Epithelial cell of esophagus (primary cell): ENCODE results near the gene TMEM63A.
"Not testable (repeated sequence)": the region's sequence is repeated elsewhere in the genome, so short reads cannot be mapped to it uniquely, and the experiment has no call there.

Experiments used
- DNase-seq: peaks from one replicate; pipeline ENCODE4 v3.0.0; 2010; ENCODE audit warnings: low read depth
- H3K4me3 ChIP-seq: 2 replicates; pipeline ENCODE4 v1.5.1; 2011; ENCODE audit warnings: mild to moderate bottlenecking, low read length, control low read depth
- TF ChIP-seq, protein P1 (sequence below): IDR thresholded peaks from 2 replicates; pipeline ENCODE4 v1.5.1; 2011; ENCODE audit warnings: low read depth, mild to moderate bottlenecking, low read length, control low read depth, inconsistent platforms; ENCODE audit not compliant: insufficient read depth; ENCODE audit errors: missing control alignments

Gene TMEM63A

DNA sequence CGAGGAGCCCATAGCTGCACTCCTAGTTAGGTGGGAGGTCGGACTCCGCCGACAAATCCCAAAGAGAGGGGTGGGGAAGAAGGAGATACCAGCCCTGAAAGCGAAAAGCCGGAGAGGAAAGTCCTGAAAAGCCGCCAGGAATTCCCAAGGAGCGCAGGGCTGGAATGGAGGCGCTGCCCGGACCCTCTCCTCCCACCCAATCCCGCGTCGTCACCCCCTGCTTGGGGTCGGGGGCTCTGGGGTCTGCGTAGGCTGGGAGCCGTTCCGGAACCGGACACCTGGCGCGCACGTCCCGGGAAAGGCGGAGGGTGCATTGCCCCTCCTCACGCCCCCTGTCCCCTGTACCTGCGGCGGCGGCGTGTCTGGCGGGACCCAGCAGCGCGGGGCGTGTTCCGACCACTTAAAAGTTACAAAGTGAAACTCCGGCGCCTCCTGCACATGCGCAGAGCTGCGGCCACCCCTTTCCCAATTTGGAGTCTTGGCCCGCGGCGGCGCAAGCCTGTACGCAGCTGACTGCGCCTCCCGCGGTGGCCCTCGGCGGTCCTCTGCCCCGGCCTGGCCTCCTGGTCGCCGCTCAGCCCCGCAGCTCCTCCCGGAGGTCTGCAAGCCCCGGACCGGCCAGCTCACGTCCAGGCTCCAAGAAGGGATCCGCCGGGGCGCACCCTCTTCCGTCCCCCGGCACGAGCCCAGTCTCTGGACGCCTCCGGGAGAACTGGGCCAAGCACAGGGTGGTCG is at the start of gene TMEM63A:
TSS of gene TMEM63A (minus strand) at position 422 of the 735 bp plus-strand sequence. CDS start 4,800 bp downstream, outside the sequence.
- H3K4me3 ChIP-seq, result peak within 1 kb of the TSS; percentile 85
- DNase-seq, result peak; percentile 73
- TF ChIP-seq, protein P1, sequence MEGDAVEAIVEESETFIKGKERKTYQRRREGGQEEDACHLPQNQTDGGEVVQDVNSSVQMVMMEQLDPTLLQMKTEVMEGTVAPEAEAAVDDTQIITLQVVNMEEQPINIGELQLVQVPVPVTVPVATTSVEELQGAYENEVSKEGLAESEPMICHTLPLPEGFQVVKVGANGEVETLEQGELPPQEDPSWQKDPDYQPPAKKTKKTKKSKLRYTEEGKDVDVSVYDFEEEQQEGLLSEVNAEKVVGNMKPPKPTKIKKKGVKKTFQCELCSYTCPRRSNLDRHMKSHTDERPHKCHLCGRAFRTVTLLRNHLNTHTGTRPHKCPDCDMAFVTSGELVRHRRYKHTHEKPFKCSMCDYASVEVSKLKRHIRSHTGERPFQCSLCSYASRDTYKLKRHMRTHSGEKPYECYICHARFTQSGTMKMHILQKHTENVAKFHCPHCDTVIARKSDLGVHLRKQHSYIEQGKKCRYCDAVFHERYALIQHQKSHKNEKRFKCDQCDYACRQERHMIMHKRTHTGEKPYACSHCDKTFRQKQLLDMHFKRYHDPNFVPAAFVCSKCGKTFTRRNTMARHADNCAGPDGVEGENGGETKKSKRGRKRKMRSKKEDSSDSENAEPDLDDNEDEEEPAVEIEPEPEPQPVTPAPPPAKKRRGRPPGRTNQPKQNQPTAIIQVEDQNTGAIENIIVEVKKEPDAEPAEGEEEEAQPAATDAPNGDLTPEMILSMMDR, result no peak

DNA sequence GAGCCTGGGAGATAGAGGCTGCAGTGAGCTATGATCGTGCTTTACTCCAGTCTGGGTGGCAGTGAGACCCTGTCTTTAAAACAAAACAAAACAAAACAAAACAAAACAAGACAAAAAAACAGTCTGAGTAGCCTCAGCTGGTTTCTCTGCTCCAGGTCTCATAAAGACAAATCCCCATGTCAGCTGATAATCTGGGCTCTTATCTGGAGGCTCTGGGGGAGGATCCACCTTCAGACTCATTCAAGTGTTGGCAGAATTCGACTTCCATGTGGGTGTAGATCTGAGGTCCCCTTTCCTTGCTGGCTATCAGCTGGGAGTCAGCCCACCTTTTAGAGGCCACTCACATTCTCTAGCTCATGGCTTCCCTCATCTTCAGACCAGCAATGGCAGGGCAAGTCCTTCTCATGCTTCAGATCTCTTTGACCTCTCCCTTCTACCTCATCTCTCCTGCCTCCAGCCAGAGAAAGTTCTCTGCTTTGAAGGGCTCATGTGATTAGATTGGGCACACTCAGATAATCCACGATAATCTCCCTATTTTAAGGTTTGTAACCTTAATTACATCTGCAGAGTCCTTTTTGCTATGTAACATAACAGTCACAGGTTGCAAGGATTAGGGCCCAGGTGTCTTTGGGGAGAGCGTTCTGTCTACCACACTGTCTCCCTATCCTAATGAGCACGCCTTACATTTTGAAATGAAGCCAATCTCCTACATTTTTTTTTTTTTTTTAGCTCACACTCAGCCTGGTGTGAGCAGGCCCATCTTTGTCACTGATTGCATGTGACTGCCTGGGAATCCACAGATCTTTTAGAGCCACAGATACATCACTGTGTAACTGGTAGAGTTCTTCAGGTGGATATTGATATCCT is 49.3 kb upstream of the TMEM63A start:
- H3K4me3 ChIP-seq, result no peak overlapping the region
- TF ChIP-seq, protein P1, result no peak
- DNase-seq, result no peak

DNA sequence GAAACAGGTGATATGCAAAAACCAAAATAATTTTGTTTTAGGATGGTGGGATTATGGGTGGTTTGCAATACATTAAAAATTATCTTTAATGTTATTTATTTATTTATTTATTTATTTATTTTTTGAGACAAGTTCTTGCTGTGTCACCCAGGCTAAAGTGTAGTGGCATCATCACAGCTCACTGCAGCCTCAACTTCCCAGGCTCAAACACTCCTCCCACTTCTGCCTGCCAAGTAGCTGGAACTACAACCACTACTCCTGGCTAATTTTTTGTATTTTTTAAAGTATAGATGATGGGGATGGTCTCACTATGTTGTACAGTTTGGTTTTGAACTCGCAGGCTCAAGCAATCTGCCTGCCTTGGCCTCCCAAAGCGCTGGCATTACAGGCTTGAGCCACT is 48.4 kb upstream of the TMEM63A start:
- TF ChIP-seq, protein P1, result no peak
- DNase-seq, result no peak
- no peak overlapping the region for H3K4me3 ChIP-seq

DNA sequence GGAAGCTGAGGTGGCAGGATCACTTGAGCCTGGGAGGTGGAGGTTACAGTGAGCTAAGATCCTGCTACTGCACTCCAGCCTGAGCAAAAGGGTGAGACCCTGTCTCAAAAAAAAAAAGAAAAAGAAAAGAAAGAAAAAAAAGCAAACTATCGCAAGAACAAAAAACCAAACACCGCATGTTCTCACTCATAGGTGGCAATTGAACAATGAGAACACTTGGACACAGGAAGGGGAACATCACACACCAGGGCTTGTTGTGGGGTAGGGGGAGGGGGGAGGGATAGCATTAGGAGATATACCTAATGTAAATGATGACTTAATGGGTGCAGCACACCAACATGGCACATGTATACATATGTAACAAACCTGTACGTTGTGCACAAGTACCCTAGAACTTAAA is 47.3 kb upstream of the TMEM63A start:
- not testable (repeated sequence) for H3K4me3 ChIP-seq, DNase-seq

DNA sequence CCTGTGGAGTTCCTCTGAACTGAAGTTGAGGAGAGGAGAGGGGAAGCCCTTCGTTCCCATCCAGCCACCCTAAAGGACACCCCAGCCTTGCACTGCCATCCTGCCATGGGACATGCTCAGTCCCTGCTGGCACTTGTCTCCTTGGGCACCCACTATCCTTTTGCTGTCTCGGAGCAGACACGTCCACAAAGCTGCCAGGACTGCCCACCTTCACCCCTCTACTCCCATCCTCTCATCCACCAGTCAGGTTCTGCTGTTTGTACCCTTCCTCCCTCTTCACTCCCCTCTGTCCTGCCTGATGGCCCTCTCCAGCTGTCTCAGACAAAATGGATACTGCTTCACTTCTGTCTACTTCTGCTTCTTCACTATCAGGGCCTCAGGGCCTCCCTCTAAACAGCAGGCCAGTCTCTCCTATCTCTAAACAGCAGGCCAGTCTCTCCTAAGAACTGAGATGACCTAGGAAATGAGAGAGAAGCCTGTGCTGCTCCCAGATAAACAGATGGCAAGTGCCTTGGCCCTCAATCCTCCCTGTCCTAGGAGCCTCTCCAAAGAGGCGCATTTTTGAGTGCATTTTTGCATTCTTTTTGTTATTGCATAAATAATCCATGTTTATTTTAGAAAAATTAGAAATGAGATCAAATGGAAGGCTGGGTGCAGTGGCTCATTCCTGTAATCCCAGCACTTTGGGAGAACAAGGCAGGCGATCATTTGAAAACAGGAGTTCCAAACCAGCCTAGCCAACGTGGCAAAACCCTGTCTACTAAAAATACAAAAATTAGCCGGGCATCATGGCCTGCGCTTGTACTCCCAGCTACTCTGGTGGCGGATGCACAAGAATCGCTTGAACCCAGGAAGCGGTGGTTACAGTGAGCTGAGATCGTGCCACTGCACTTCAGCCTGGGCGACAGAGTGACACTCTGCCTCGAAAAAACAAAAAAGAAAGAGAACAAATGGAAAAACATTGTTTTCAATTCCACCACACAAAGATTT is 46.3 kb upstream of the TMEM63A start:
- TF ChIP-seq, protein P1, result no peak
- DNase-seq, result no peak
- no peak overlapping the region for H3K4me3 ChIP-seq

DNA sequence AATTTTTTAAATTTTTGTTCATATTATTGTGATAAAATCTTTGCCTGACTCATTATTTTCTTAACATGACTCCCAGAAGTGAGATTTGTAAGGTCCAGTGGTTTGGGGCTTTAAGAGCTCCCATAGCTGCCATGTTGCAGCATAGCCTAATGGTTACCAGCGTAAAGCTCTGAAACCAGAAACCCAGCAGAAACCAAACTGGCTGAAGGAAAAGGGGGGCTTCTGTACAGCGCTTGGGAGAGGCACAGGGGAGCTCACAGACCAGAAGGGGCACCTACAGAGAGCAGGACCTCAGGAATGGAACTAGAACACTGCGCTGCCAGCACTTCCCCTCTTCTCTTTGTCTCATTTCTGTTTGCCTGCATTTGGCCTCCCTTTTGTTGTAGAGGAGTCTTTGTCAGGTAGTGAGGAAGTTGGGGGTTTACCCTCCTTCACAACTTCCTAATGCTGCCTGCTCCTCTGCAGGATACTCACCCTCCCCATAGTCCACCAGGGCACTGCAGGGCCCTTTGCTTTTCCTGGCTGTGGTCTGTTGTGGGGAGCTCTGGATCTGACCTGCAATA is 44.5 kb upstream of the TMEM63A start:
- H3K4me3 ChIP-seq, result no peak overlapping the region
- no peak for DNase-seq
- TF ChIP-seq, protein P1, result no peak
